H9 (cell line): ENCODE measurements around the gene CTPS2. TPM values are rescaled to one million over a fixed set of nuclear protein-coding genes. Genes with fewer than 3 reads are reported as not detected.
"Not testable (repeated sequence)": the region's sequence is repeated elsewhere in the genome, so short reads cannot be mapped to it uniquely, and the experiment has no call there.

Experiments
- DNase-seq: peaks from one replicate; pipeline ENCODE4 v3.0.0-alpha.2; 2017
- H2AFZ ChIP-seq: one replicate; pipeline ENCODE4 v1.6.1; 2013; ENCODE audit warnings: mild to moderate bottlenecking, low read length, control low read depth, moderate library complexity
- H2AK5ac ChIP-seq: 2 replicates; pipeline ENCODE4 v1.6.1; 2013; ENCODE audit warnings: low read length, control low read depth, mixed read lengths; ENCODE audit not compliant: insufficient read length
- H2BK120ac ChIP-seq: one replicate; pipeline ENCODE4 v1.6.1; 2013; ENCODE audit warnings: low read depth, mild to moderate bottlenecking, low read length, control low read depth, inconsistent platforms; ENCODE audit not compliant: poor library complexity, severe bottlenecking
- H2BK12ac ChIP-seq: 2 replicates; pipeline ENCODE4 v1.6.1; 2013; ENCODE audit warnings: low read length, control low read depth, mixed read lengths, low read depth; ENCODE audit not compliant: insufficient read length
- H2BK15ac ChIP-seq: 2 replicates; pipeline ENCODE4 v1.6.1; 2013; ENCODE audit warnings: low read depth, low read length, control low read depth
- H2BK20ac ChIP-seq: one replicate; pipeline ENCODE4 v1.6.1; 2013; ENCODE audit warnings: low read depth, mild to moderate bottlenecking, low read length, control low read depth, inconsistent platforms; ENCODE audit not compliant: poor library complexity, severe bottlenecking
- H2BK5ac ChIP-seq: 2 replicates; pipeline ENCODE4 v1.6.1; 2013; ENCODE audit warnings: low read length, control low read depth, mixed read lengths; ENCODE audit not compliant: insufficient read length
- H3K14ac ChIP-seq: 2 replicates; pipeline ENCODE4 v1.6.1; 2013; ENCODE audit warnings: low read length, control low read depth; ENCODE audit not compliant: insufficient read depth
- H3K18ac ChIP-seq: 2 replicates; pipeline ENCODE4 v1.6.1; 2013; ENCODE audit warnings: low read depth, mild to moderate bottlenecking, mixed read lengths, low read length, control low read depth; ENCODE audit not compliant: insufficient read length
- H3K23ac ChIP-seq: 2 replicates; pipeline ENCODE4 v1.6.1; 2013; ENCODE audit warnings: low read length, control low read depth, mixed read lengths, low read depth; ENCODE audit not compliant: insufficient read length
- H3K23me2 ChIP-seq: 2 replicates; pipeline ENCODE4 v1.6.1; 2013; ENCODE audit warnings: low read depth, mild to moderate bottlenecking, mixed read lengths, low read length, control low read depth; ENCODE audit not compliant: insufficient read length, poor library complexity, severe bottlenecking
- H3K27ac ChIP-seq: 2 replicates; pipeline ENCODE4 v1.5.1; 2013; ENCODE audit warnings: low read length, control low read depth, mixed read lengths, low read depth; ENCODE audit not compliant: insufficient read length
- H3K27me3 ChIP-seq: 2 replicates; pipeline ENCODE4 v1.6.1; 2013; ENCODE audit warnings: low read length, control low read depth, inconsistent platforms; ENCODE audit not compliant: insufficient read depth
- H3K4ac ChIP-seq: 2 replicates; pipeline ENCODE4 v1.6.1; 2013; ENCODE audit warnings: low read depth, mild to moderate bottlenecking, control low read depth, inconsistent platforms, low read length, moderate library complexity
- H3K4me1 ChIP-seq: 2 replicates; pipeline ENCODE4 v1.6.1; 2013; ENCODE audit warnings: low read length, control low read depth, inconsistent platforms; ENCODE audit not compliant: insufficient read depth
- H3K4me2 ChIP-seq: 2 replicates; pipeline ENCODE4 v1.6.1; 2013; ENCODE audit warnings: low read length, control low read depth, mixed read lengths; ENCODE audit not compliant: insufficient read length, insufficient read depth
- H3K56ac ChIP-seq: 2 replicates; pipeline ENCODE4 v1.6.1; 2013; ENCODE audit warnings: low read depth, mild to moderate bottlenecking, mixed read lengths, low read length, control low read depth; ENCODE audit not compliant: insufficient read length
- H3K79me1 ChIP-seq: 2 replicates; pipeline ENCODE4 v1.6.1; 2013; ENCODE audit warnings: low read depth, mild to moderate bottlenecking, moderate library complexity, low read length, control low read depth, inconsistent platforms; ENCODE audit not compliant: insufficient read depth, poor library complexity, severe bottlenecking
- H3K79me2 ChIP-seq: 2 replicates; pipeline ENCODE4 v1.6.1; 2013; ENCODE audit warnings: low read length, control low read depth, inconsistent platforms; ENCODE audit not compliant: insufficient read depth
- H3K9ac ChIP-seq: 2 replicates; pipeline ENCODE4 v1.6.1; 2013; ENCODE audit warnings: low read length, control low read depth, mixed read lengths; ENCODE audit not compliant: insufficient read length; ENCODE audit errors: extremely low read depth
- H3K9me3 ChIP-seq: one replicate; pipeline ENCODE4 v1.6.1; 2013; ENCODE audit warnings: low read depth, low read length, inconsistent platforms; ENCODE audit not compliant: control insufficient read depth
- H3T11ph ChIP-seq: one replicate; pipeline ENCODE4 v1.6.1; 2013; ENCODE audit warnings: mild to moderate bottlenecking, low read length, control low read depth, inconsistent platforms
- H4K20me1 ChIP-seq: one replicate; pipeline ENCODE4 v1.6.1; 2013; ENCODE audit not compliant: control insufficient read depth, insufficient read length, insufficient read depth
- H4K5ac ChIP-seq: 2 replicates; pipeline ENCODE4 v1.6.1; 2013; ENCODE audit warnings: low read depth, mild to moderate bottlenecking, mixed read lengths, low read length, control low read depth; ENCODE audit not compliant: insufficient read length
- H4K8ac ChIP-seq: replicated peaks from 2 replicates; pipeline ENCODE4 v1.6.1; 2013; ENCODE audit warnings: low read length, control low read depth, mixed read lengths, low read depth; ENCODE audit not compliant: insufficient read length
- H4K91ac ChIP-seq: 2 replicates; pipeline ENCODE4 v1.6.1; 2013; ENCODE audit warnings: low read depth, mild to moderate bottlenecking, moderate library complexity, mixed read lengths, low read length, control low read depth; ENCODE audit not compliant: insufficient read length
- H3K27ac Mint-ChIP-seq, 3 experiments: 2 replicates in 2 of 3; 3 replicates in 1 of 3; pipeline ENCODE4 v1.8.0; 2020 to 2021; ENCODE audit warnings: mixed read lengths in 3 of 3, mild to moderate bottlenecking in 1 of 3, moderate library complexity in 1 of 3
- H3K27me3 Mint-ChIP-seq: 2 replicates; pipeline ENCODE4 v1.8.0; 2021; ENCODE audit warnings: low read depth, mild to moderate bottlenecking, moderate library complexity, mixed read lengths
- H3K36me3 Mint-ChIP-seq, 3 experiments: 2 replicates in 2 of 3; 3 replicates in 1 of 3; pipeline ENCODE4 v1.8.0; 2020 to 2021; ENCODE audit warnings: low read depth in 3 of 3, mixed read lengths in 3 of 3; ENCODE audit not compliant: insufficient read depth in 1 of 3
- H3K4me1 Mint-ChIP-seq, 2 experiments: 2 replicates each; pipeline ENCODE4 v1.8.0; 2020; ENCODE audit warnings: mixed read lengths in 2 of 2
- H3K4me3 Mint-ChIP-seq, 2 experiments: 2 replicates in 1 of 2; 3 replicates in 1 of 2; pipeline ENCODE4 v1.8.0; 2020 to 2021; ENCODE audit warnings: mild to moderate bottlenecking in 2 of 2, mixed read lengths in 2 of 2, moderate library complexity in 1 of 2
- H3K9me3 Mint-ChIP-seq, 2 experiments: 2 replicates in 1 of 2; 3 replicates in 1 of 2; pipeline ENCODE4 v1.8.0; 2020; ENCODE audit warnings: mild to moderate bottlenecking in 2 of 2, mixed read lengths in 2 of 2, moderate library complexity in 1 of 2
- WGBS: extraction: QIAGEN DNeasy Blood & Tissue Kit; methylation state at CpG from one replicate; pipeline ENCODE4 v1.1.7; 2013; ENCODE audit warnings: missing lambda C conversion rate, low lambda C conversion rate, mixed read lengths; ENCODE audit not compliant: insufficient read length; ENCODE audit errors: extremely low coverage; 5-methylcytosine and 5-hydroxymethylcytosine counted together
- total RNA-seq: library from RNA; stranded (reverse); gene quantifications from 2 replicates; pipeline ENCODE4 v1.2.1, GENCODE V29; 2021
- TF ChIP-seq, protein P1 (sequence below): fragments of 200-600 bp; sonication (generic); conservative IDR thresholded peaks from 3 replicates; pipeline ENCODE4 v1.8.0; 2021; ENCODE audit warnings: antibody characterized with exemption, mild to moderate bottlenecking

CTPS2 gene
- total RNA-seq, 1 experiment from 2014 or later, result 69.7 TPM

DNA sequence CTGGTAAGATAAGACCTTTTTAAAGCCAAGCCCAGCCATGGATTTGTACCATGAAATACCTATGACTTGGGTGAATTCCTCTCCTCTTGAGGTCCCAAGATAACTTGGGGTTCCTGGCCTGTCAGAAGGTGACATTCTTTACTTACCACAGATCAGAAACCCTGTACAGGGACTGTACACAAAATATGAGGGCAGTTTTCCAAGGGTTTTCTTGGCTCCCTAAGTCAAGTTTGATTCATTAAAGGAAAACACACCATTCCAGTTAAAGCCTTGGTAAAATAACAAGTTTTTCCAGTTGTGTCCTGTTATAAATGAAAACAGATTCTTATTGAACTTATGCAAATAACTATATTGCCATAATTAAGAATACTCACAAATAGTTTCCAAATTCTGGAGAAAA, 15.2 kb upstream of the CTPS2 start:
- Mint-ChIP-seq H3K27ac (no peak overlapping the region), H3K27me3 (no peaks in the 10 kb centered on the region), H3K4me3 (no peak overlapping the region), H3K36me3 (peaks cover 43 to 56% (median 52%) of the 10 kb centered on the region in 3 experiments), H3K9me3 (peaks cover 19 to 26% of the 10 kb centered on the region in 2 experiments), H3K4me1 (peaks cover under 1 to 2% of the 10 kb centered on the region in 2 experiments; a peak in 1 of 4 replicates)
- DNase-seq, result no peak
- no peaks in the 10 kb centered on the region for H3K4me1 ChIP-seq
- H2BK12ac ChIP-seq, result no peak overlapping the region
- H3T11ph ChIP-seq, result no peak overlapping the region
- peaks cover 19% of the 10 kb centered on the region; the same call in 1 of the 2 replicates for H3K79me2 ChIP-seq
- H4K20me1 ChIP-seq, result no peaks in the 10 kb centered on the region
- H4K91ac ChIP-seq, result no peak overlapping the region
- H2AFZ ChIP-seq, result no peak overlapping the region
- H3K4me2 ChIP-seq, result no peak overlapping the region
- H4K5ac ChIP-seq, result no peak overlapping the region
- no peak overlapping the region for H3K4ac ChIP-seq
- H2BK120ac ChIP-seq, result no peak overlapping the region
- H3K56ac ChIP-seq, result no peak overlapping the region
- no peak overlapping the region for H4K8ac ChIP-seq
- H2BK5ac ChIP-seq, result no peak overlapping the region
- no peak overlapping the region for H3K14ac ChIP-seq
- no peak overlapping the region for H3K18ac ChIP-seq
- H2AK5ac ChIP-seq, result no peak overlapping the region
- no peak overlapping the region for H3K23ac ChIP-seq
- no peak overlapping the region for H2BK20ac ChIP-seq
- H2BK15ac ChIP-seq, result no peak overlapping the region
- H3K9ac ChIP-seq, result no peak overlapping the region
- H3K27ac ChIP-seq, result no peak overlapping the region
- H3K79me1 ChIP-seq, result peaks cover 7% of the 10 kb centered on the region
- no peaks in the 10 kb centered on the region for H3K27me3 ChIP-seq
- no peaks in the 10 kb centered on the region for H3K9me3 ChIP-seq
- TF ChIP-seq, protein P1, sequence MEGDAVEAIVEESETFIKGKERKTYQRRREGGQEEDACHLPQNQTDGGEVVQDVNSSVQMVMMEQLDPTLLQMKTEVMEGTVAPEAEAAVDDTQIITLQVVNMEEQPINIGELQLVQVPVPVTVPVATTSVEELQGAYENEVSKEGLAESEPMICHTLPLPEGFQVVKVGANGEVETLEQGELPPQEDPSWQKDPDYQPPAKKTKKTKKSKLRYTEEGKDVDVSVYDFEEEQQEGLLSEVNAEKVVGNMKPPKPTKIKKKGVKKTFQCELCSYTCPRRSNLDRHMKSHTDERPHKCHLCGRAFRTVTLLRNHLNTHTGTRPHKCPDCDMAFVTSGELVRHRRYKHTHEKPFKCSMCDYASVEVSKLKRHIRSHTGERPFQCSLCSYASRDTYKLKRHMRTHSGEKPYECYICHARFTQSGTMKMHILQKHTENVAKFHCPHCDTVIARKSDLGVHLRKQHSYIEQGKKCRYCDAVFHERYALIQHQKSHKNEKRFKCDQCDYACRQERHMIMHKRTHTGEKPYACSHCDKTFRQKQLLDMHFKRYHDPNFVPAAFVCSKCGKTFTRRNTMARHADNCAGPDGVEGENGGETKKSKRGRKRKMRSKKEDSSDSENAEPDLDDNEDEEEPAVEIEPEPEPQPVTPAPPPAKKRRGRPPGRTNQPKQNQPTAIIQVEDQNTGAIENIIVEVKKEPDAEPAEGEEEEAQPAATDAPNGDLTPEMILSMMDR, result no peak
- no peaks in the 10 kb centered on the region for H3K23me2 ChIP-seq

DNA sequence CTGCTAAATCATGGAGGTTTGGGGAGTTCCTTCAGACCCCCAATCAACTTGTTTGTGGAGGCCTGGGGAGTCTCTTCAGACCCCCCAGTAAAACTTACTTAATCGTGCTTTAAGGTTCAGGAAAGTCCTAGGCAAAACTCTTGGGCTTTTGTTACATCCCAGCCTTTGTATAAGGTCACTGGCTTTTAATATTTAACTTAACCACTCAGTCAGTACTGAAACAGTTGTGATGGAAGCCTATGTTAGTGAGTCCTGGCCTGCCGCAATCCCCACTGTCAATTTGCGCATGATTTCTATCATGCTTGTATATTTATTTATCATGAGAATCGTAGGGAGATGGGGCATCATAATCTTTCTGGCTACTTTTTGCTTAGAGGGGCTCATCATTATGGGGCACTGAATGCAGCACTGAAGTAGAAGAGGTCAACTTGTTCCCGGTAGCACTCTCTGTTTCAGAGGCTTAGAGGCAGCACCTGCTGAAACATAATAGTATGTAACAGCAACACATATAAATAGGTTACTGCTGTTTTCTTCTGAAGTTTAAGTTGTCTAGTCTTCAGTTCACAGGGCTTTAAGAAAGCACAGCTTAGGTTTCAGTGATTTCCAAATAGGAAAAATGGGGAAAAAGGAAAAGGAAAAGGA, 14.0 kb upstream of the CTPS2 start:
- H3K14ac ChIP-seq, H4K8ac ChIP-seq, H2BK15ac ChIP-seq, H3K9ac ChIP-seq, H2BK20ac ChIP-seq, H2BK120ac ChIP-seq, H4K20me1 ChIP-seq, DNase-seq, H2BK5ac ChIP-seq, H3K4me3 Mint-ChIP-seq, H3K27ac Mint-ChIP-seq, H2AK5ac ChIP-seq, H4K91ac ChIP-seq, H3K9me3 ChIP-seq, H3K27me3 ChIP-seq, H3K18ac ChIP-seq, H3T11ph ChIP-seq, H3K27me3 Mint-ChIP-seq, H3K56ac ChIP-seq, H3K23me2 ChIP-seq, H3K4me1 Mint-ChIP-seq, H3K27ac ChIP-seq, H2AFZ ChIP-seq, H3K4me2 ChIP-seq, H3K4me1 ChIP-seq, H3K79me1 ChIP-seq, H4K5ac ChIP-seq, H2BK12ac ChIP-seq, H3K23ac ChIP-seq, H3K4ac ChIP-seq: not testable (repeated sequence)
- peaks cover 22% of the 10 kb centered on the region; the same call in 1 of the 2 replicates for H3K79me2 ChIP-seq
- Mint-ChIP-seq H3K36me3 (peaks cover 43 to 60% (median 55%) of the 10 kb centered on the region in 3 experiments), H3K9me3 (peaks cover 19 to 26% of the 10 kb centered on the region in 2 experiments)
- no CpG with 5 or more reads among the region's 5 CpGs for WGBS
